HUES64 (cell line): ENCODE results near the gene SETBP1. TPM values are rescaled to one million over a fixed set of nuclear protein-coding genes. Genes with fewer than 3 reads are reported as not detected.

ENCODE experiments used
- H3K27ac ChIP-seq: 2 replicates; pipeline ENCODE4 v1.7.0; 2013; ENCODE audit warnings: low read depth, low read length, inconsistent platforms
- H3K27me3 ChIP-seq: 2 replicates; pipeline ENCODE4 v1.6.1; 2013; ENCODE audit warnings: mild to moderate bottlenecking, low read length; ENCODE audit not compliant: insufficient read depth
- H3K36me3 ChIP-seq: 2 replicates; pipeline ENCODE4 v1.6.1; 2013; ENCODE audit warnings: mild to moderate bottlenecking, low read length; ENCODE audit not compliant: insufficient read depth
- H3K4me1 ChIP-seq: 2 replicates; pipeline ENCODE4 v1.6.1; 2013; ENCODE audit warnings: mild to moderate bottlenecking, low read length, moderate library complexity; ENCODE audit not compliant: insufficient read depth
- H3K4me3 ChIP-seq: 2 replicates; pipeline ENCODE4 v1.5.1; 2013; ENCODE audit warnings: mild to moderate bottlenecking, low read length, moderate library complexity
- H3K9ac ChIP-seq: 2 replicates; pipeline ENCODE4 v1.6.1; 2013; ENCODE audit warnings: mild to moderate bottlenecking, low read depth, low read length
- H3K9me3 ChIP-seq: 2 replicates; pipeline ENCODE4 v1.6.1; 2013; ENCODE audit warnings: low read depth, low read length; ENCODE audit not compliant: insufficient read depth
- WGBS: fragments of 150-250, 120-280 bp; methylation state at CpG from one replicate; pipeline ENCODE4 v1.1.7; 2013; ENCODE audit warnings: missing lambda C conversion rate; 5-methylcytosine and 5-hydroxymethylcytosine counted together
- polyA plus RNA-seq, 2 experiments: library from polyadenylated mRNA; stranded (reverse); fragments of 50-300 nt; gene quantifications; one replicate each; pipeline ENCODE4 v1.2.3, GENCODE V29; 2013

SETBP1 gene
- 3.0 TPM for polyA plus RNA-seq (2013, experiment 1 of 2)
- polyA plus RNA-seq (2013, experiment 2 of 2): 3.9 TPM

GRCh38 chr18:44680273-44681075, at the start of gene SETBP1:
Gene SETBP1, plus strand, starts transcription at chr18:44680888. Its CDS starts 20,459 bp downstream, at chr18:44701347.
- Histone ChIP-seq H3K9ac (peak within 1 kb of the TSS; percentile 74), H3K27ac (peak within 1 kb of the TSS; percentile 33; the same call in 1 of the 2 replicates)

GRCh38 chr18:44632469-44633145, 48.1 kb upstream of the SETBP1 start:
- Histone ChIP-seq H3K36me3 (no peaks in the 10 kb centered on the region), H3K27me3 (no peaks in the 10 kb centered on the region), H3K9ac (no peak overlapping the region)

More at GRCh38 chr18:44680273-44681075, at the start of gene SETBP1:
- no peaks in the 10 kb centered on the region for H3K36me3 ChIP-seq
- H3K27me3 ChIP-seq: peaks cover 14% of the 10 kb centered on the region
- peak within 1 kb of the TSS; percentile 60 for H3K4me3 ChIP-seq
- H3K9me3 ChIP-seq: no peaks in the 10 kb centered on the region
- under 1% methylated on average over 58 of the region's 64 CpGs for WGBS
- peaks cover 25% of the 10 kb centered on the region for H3K4me1 ChIP-seq

GRCh38 chr18:44635546-44635945, 45.1 kb upstream of the SETBP1 start:
- no peaks in the 10 kb centered on the region; the same call in none of the 2 replicates for H3K4me1 ChIP-seq
- H3K9me3 ChIP-seq: no peaks in the 10 kb centered on the region
- H3K36me3 ChIP-seq: no peaks in the 10 kb centered on the region
- no peak overlapping the region for H3K9ac ChIP-seq
- no peak overlapping the region for H3K4me3 ChIP-seq
- no peaks in the 10 kb centered on the region for H3K27me3 ChIP-seq
- 85% methylated on average over 3 of the region's 3 CpGs for WGBS
- no peak overlapping the region for H3K27ac ChIP-seq

More at GRCh38 chr18:44632469-44633145, 48.1 kb upstream of the SETBP1 start:
- 100% methylated on average over 2 of the region's 3 CpGs for WGBS
- H3K4me1 ChIP-seq: no peaks in the 10 kb centered on the region; the same call in none of the 2 replicates
- H3K27ac ChIP-seq: no peak overlapping the region
- H3K4me3 ChIP-seq: no peak overlapping the region
- no peaks in the 10 kb centered on the region for H3K9me3 ChIP-seq

GRCh38 chr18:44636241-44636640, 44.4 kb upstream of the SETBP1 start:
- Histone ChIP-seq H3K27ac (no peak overlapping the region), H3K9me3 (no peaks in the 10 kb centered on the region), H3K27me3 (no peaks in the 10 kb centered on the region), H3K4me3 (no peak overlapping the region), H3K36me3 (no peaks in the 10 kb centered on the region), H3K4me1 (no peaks in the 10 kb centered on the region; the same call in none of the 2 replicates), H3K9ac (no peak overlapping the region)

GRCh38 chr18:44637210-44638033, 43.3 kb upstream of the SETBP1 start:
- no peak overlapping the region for H3K4me3 ChIP-seq
- no peaks in the 10 kb centered on the region for H3K9me3 ChIP-seq
- WGBS: 85% methylated on average over 3 of the region's 5 CpGs
- H3K4me1 ChIP-seq: no peaks in the 10 kb centered on the region; the same call in none of the 2 replicates
- H3K27me3 ChIP-seq: no peaks in the 10 kb centered on the region
- H3K36me3 ChIP-seq: no peaks in the 10 kb centered on the region
- no peak overlapping the region for H3K27ac ChIP-seq
- H3K9ac ChIP-seq: no peak overlapping the region

GRCh38 chr18:44638034-44638540, 42.6 kb upstream of the SETBP1 start:
- Histone ChIP-seq H3K27ac (no peak overlapping the region), H3K4me1 (no peaks in the 10 kb centered on the region; the same call in none of the 2 replicates), H3K9ac (no peak overlapping the region), H3K27me3 (no peaks in the 10 kb centered on the region), H3K36me3 (no peaks in the 10 kb centered on the region), H3K9me3 (no peaks in the 10 kb centered on the region), H3K4me3 (no peak overlapping the region)
- WGBS: 93% methylated on average over 4 of the region's 4 CpGs

- H3K27me3 ChIP-seq: no peaks in the 10 kb centered on the region
- 91% methylated on average over 1 of the region's 1 CpG for WGBS
- H3K4me3 ChIP-seq: no peak overlapping the region
- H3K9ac ChIP-seq: no peak overlapping the region
- H3K27ac ChIP-seq: no peak overlapping the region
- no peaks in the 10 kb centered on the region; the same call in none of the 2 replicates for H3K4me1 ChIP-seq
- no peaks in the 10 kb centered on the region for H3K36me3 ChIP-seq
- H3K9me3 ChIP-seq: no peaks in the 10 kb centered on the region
These were observed 41.9 kb upstream of the SETBP1 start for GRCh38 chr18:44638811-44639210.

GRCh38 chr18:44643004-44643403, 37.7 kb upstream of the SETBP1 start:
- no peak overlapping the region for H3K27ac ChIP-seq
- no peak overlapping the region for H3K9ac ChIP-seq
- H3K9me3 ChIP-seq: no peaks in the 10 kb centered on the region
- H3K27me3 ChIP-seq: no peaks in the 10 kb centered on the region
- no peaks in the 10 kb centered on the region for H3K36me3 ChIP-seq
- 97% methylated on average over 3 of the region's 3 CpGs for WGBS
- H3K4me3 ChIP-seq: no peak overlapping the region
- no peaks in the 10 kb centered on the region for H3K4me1 ChIP-seq

GRCh38 chr18:44651478-44651877, 29.2 kb upstream of the SETBP1 start:
- H3K9me3 ChIP-seq: no peaks in the 10 kb centered on the region
- H3K4me3 ChIP-seq: no peak overlapping the region
- no peak overlapping the region for H3K9ac ChIP-seq
- peaks cover 12% of the 10 kb centered on the region; the same call in 1 of the 2 replicates for H3K4me1 ChIP-seq
- WGBS: 26% methylated on average over 6 of the region's 6 CpGs
- H3K27me3 ChIP-seq: no peaks in the 10 kb centered on the region
- H3K27ac ChIP-seq: no peak overlapping the region; the same call in 1 of the 2 replicates
- H3K36me3 ChIP-seq: no peaks in the 10 kb centered on the region

GRCh38 chr18:44651918-44652572, 28.6 kb upstream of the SETBP1 start:
- 95% methylated on average over 5 of the region's 6 CpGs for WGBS
- H3K9me3 ChIP-seq: no peaks in the 10 kb centered on the region
- H3K36me3 ChIP-seq: no peaks in the 10 kb centered on the region
- H3K4me1 ChIP-seq: peaks cover 12% of the 10 kb centered on the region; the same call in 1 of the 2 replicates
- H3K4me3 ChIP-seq: no peak overlapping the region
- H3K27me3 ChIP-seq: no peaks in the 10 kb centered on the region
- H3K27ac ChIP-seq: no peak overlapping the region; the same call in 1 of the 2 replicates
- no peak overlapping the region for H3K9ac ChIP-seq
